GM11168 (cell line): Measurements from ENCODE around the gene ZNF606.
"Not testable (repeated sequence)": the region's sequence is repeated elsewhere in the genome, so short reads cannot be mapped to it uniquely, and the experiment has no call there.

ENCODE experiments used
- in situ Hi-C: fragments of 300-500 bp; cut with MboI; formaldehyde crosslinking; loops from one replicate; pipeline ENCODE4 v1.12.0; 2022; ENCODE audit warnings: low sequenced_read_pairs; ENCODE audit not compliant: unreplicated experiment

Gene ZNF606

GRCh38 chr19:58014141-58014540, 11.5 kb upstream of the ZNF606 start:
- in situ Hi-C loops: no loop called here

GRCh38 chr19:58010507-58010906, 7.9 kb upstream of the ZNF606 start:
- in situ Hi-C loops: no loop called here

- in situ Hi-C loops: no loop called here
These were observed 7.2 kb upstream of the ZNF606 start for GRCh38 chr19:58009666-58010301.

GRCh38 chr19:58009301-58009665, 6.7 kb upstream of the ZNF606 start:
- in situ Hi-C loops: no loop called here

DNA sequence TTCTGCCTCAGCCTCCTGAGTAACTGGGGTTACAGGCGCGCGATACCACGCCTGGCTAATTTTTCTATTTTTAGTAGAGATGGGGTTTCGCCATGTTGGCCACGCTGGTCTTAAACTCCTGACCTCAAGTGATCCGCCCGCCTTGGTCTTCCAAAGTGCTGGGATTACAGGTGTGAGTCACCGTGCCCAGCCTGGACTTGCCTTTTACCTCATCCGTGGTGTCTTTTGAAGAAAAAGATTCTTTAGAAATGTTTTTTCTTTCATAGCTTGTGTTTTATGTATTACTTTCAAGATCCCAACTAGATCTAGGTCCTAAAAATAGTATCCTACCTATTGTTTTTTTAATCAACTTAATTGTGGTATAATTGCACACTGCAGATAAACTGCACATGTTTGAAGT, 6.3 kb upstream of the ZNF606 start:
- in situ Hi-C loops: not testable (repeated sequence)

- in situ Hi-C loops: no loop called here
These were observed 4.7 kb upstream of the ZNF606 start for GRCh38 chr19:58007285-58007684.

DNA sequence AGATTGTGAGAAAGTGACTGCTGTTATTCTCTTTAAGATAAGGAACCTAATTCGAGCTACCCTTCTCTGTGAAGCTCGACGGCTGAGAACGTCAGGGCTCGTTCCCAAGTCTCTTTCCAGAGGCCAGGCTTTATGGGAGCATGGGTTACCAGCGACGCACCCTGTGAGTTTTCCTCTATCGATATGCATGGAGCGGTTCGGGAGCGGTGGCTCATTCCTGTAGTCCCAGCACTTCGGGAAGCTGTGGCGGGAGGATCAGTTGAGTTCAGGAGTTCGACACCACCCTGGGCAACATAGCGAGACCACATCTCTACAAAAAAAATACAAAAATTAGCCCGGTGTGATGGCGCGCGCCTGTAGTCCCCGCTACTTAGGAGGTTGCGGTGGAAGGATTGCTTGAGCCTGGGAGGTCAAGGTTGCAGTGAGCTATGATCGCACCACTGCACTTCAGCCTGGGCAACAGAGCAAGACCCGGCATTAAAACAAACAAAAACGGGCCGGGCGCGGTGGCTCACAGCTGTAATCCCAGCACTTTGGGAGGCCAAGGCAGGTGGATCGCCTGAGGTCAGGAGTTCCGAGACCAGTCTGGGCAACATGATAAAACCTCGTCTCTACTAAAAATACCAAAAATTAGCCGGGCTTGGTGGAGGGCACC, 681 bp upstream of the ZNF606 start:
- in situ Hi-C loops: no loop called here

DNA sequence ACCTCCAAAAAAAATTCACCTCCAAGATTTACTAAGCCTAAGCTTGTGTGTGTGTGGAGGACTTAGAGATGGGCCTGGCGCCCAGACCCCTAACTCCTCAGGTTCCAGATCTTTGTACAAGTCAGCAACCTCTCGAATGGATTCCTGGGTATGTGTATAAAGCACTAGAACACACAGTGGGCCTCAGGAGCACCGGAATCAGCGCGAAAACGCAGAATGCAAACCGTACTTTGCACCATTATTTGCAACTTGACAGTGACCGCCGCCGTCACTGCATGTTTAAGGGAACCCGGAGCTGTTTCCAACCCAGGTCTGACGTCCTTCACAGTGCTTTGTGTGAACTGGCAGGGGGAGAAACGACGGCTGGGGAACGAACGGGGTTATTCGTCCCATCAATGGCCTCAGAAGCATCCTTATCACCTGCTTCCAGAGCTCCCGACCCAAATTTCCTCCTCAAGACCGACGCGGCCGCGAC, 688 bp downstream of the ZNF606 start:
- in situ Hi-C loops: no loop called here

- in situ Hi-C loops: no loop called here
These were observed 1.9 kb downstream of the ZNF606 start for GRCh38 chr19:58000677-58001076.

- in situ Hi-C loops: no loop called here
These were observed 9.8 kb downstream of the ZNF606 start for GRCh38 chr19:57992841-57993240.

- in situ Hi-C loops: no loop called here
These were observed 23.9 kb downstream of the ZNF606 start for GRCh38 chr19:57978586-57979289.

GRCh38 chr19:57974434-57974833, 28.2 kb downstream of the ZNF606 start, which contains the start of gene C19orf18:
TSS of gene C19orf18 (minus strand) at chr19:57974534. CDS start at chr19:57974432, 102 bp downstream.
- in situ Hi-C loops: no loop called here

GRCh38 chr19:57964761-57965160, 37.9 kb downstream of the ZNF606 start:
- in situ Hi-C loops: no loop called here

DNA sequence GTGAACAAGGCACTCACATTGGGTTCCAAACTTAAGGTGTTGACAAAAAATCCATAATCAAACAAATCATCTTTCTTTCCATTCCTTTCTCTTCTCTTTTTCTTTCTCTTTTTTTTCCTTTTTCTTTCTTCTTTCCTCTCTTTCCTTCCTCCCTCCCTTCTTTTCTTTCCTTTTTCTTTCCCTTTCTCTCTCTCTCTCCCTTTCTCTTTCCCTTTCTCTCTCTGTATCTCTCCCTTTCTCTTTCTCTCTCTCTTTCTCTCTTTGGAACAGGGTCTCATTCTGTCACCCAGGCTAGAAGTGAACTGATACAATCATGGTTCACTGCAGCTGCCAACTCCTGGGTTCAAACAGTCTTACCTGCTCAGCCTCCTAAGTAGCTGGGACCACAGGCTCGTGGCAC, 40.8 kb downstream of the ZNF606 start:
- in situ Hi-C loops: no loop called here

- in situ Hi-C loops: no loop called here
These were observed 47.6 kb downstream of the ZNF606 start for GRCh38 chr19:57954996-57955395.

DNA sequence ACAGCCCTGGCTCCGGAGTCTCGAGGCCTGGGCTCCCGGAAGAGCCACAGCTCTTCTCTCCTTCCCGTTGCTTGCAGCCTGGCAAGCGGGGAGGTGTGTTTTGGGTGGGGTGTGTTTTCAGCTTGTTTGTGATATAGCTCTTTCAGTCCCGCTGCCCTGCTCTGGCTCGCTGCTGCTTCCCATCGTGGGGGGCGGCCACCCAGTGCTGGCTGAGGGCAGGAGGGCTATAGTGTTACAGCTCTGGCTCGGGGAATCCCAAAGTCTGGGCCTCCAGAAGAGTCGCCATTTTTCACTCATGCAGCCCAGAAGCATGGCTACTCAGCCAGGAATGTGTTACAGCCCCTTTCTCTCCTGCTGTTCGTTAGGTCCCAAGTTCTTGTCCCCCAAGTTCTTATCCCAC, 52.9 kb downstream of the ZNF606 start:
- in situ Hi-C loops: no loop called here

DNA sequence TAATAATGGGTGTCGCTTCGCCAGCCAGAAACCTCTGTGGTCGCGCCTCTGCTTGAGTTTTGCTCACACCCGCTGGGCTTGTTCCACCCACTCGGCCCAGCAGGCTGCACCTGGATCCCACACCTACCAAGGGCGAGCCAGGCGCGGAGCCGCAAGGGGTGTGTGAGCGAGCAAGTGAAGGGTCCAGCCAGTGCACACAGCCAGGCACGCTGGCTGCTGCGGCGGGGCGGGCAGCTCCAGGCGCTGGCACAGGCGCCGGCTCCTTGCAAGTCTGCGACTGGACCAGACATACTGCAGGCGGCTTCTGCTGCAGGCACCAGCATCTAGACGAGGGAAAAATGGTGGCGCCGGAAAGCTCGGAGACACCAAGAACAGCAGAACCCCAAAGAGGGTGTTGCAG, 53.3 kb downstream of the ZNF606 start:
- in situ Hi-C loops: no loop called here

GRCh38 chr19:57947419-57948134, 55.0 kb downstream of the ZNF606 start, which contains the start of gene ZNF256:
TSS of gene ZNF256 (minus strand) at chr19:57947706. CDS start at chr19:57947474, 232 bp downstream.
- in situ Hi-C loops: no loop called here

- in situ Hi-C loops: no loop called here
These were observed 55.6 kb downstream of the ZNF606 start for GRCh38 chr19:57947088-57947418.

DNA sequence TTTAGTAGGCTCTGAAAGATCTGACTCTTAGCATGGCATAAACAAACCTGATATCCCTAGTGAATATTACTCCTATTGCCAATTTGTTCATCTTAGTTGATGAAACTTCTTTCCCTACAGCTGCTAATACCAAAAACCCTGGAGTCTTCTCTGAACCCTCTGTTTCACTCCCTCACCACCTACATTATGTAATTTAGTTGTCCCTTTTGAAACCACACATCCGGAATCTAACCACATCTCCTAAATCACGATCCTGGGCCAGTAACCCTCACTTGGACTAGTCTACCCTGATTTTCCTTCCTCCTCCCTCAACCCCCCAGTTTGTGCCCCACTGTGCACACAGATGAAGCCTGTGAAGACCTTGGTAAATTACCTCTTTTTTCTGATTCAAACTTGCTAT, 56.3 kb downstream of the ZNF606 start:
- in situ Hi-C loops: no loop called here

GRCh38 chr19:57941593-57941992, 61.0 kb downstream of the ZNF606 start:
- in situ Hi-C loops: no loop called here
